Kasumi-1 (cell line): ENCODE results near the gene OR1F1.
"Not testable (repeated sequence)": the region's sequence is repeated elsewhere in the genome, so short reads cannot be mapped to it uniquely, and the experiment has no call there.

ENCODE experiments used
- DNase-seq, 2 experiments: peaks; one replicate each; lab custom pipeline; 2025; lab: John Stamatoyannopoulos, UW

Gene OR1F1

DNA sequence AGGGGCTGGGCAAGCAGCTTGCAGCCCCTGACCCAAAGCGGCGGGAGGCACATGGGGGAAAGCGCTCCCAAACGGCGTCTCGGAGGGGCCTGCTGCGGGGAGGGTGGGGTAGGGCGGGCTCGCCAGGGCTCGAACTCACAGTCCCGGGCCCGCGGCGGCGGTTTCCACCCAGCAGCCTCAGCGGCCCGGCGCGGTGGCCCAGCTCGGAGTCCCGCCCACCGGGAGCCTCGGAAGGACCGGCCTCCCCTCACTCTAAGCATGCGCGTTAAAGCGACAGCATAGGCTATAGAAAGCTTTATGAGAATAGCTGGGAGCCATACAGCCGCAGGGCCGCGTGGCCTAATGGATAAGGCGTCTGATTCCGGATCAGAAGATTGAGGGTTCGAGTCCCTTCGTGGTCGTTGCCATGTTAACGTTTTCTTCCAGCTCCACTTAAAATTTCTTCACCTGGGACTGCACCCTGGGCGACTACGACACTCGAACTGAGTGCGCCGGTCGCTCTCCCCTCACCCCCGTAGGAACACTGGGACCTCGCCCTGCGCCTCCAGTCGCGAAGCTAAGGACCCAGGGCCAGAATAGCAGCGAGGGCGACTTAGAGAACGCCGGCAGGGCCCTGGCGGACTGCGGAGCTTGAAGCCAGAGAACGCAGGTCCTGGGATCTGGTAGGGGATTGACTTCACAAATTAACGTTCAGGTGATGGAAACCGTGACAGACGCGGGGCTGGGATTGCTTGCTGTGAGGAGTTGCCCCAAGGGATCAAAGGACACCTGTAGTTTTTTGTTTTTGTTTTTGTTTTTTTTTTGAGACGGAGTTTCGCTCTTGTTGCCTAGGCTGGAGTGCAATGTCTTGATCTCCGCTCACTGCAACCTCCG, 37.4 kb upstream of the OR1F1 start:
- DNase-seq, result peak; percentile 65 to 74

DNA sequence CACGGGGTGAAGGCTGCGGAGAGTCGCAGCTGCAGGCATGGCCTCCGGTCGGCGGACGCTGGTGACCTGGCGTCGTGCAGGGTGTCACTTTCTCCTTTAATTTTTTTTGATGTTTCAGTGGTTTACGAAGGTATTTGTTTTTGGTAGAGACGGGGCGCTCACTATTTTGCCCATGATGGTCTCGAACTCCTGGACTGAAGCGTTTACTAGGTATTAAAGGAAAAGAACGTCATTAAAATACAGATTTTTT, 36.1 kb upstream of the OR1F1 start:
- peak; percentile 28 to 35 for DNase-seq

DNA sequence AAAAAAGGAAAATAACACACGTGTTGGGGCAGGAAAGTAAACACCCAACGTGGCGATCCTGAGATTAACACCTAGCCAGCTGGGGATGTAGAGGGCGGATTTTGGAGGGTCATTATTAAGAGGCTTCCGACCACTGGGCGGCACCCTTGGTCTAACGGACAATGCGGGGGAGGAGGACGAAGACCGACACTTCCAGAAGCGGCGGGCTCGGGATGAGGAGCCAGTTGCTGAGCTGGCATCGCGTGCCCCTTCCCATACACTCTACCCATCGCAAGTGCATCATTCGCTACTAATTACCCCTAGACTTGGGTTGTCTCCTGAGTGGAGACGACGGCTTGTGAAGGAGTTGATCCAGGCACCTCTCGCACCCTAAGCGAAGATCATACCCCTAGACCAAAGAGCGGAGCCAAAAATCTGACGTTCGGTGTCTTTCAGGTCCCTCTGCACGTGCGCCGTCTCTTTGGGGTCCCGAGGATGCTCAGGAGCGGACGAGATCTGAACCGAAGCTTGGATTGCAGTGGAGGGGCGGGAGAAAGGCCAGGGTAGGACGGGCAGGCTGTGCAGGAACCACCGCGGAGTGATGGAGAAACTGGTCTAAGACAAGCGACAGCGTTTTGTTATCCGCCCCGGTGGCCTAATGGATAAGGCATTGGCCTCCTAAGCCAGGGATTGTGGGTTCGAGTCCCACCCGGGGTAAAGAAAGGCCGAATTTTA, 35.6 kb upstream of the OR1F1 start:
- peak; percentile 51 to 57 for DNase-seq

DNA sequence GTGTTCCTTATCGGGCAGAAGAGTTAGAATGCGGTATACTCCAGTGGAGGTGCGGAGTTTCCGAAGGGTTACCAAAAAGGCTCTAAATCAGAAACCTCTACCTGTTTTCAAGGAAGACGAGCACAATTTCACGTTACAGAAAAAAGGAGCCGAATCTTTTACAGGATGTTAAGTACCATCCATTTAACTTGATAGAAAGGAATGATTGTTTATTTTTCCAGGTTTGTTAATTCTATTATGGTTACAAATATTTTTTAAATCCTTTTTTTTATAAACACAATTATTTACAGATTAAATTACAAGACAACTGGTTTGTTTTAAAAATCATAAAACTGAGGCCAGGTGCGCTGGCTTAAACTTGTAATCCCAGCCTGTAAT, 35.0 kb upstream of the OR1F1 start:
- DNase-seq, result no peak

DNA sequence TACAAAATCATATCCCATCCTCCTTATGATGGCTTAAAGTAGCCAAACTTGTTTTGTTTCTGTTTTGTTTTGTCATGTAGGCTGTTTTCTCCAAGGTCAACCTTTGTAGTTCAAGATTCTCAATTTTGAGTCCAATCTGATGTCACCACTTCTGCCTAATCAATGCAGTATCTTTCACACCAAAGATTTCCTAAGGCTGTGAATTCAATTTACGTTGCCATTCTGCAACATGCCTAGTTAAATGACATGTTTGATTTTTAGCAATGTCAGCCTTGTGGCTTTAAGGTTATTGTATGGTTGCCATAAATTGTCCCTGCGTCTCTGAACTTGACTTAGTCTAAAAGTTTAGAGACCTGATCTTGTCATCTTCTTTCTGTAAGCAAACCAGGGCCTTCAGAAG, 32.8 kb upstream of the OR1F1 start:
- DNase-seq, result no peak

DNA sequence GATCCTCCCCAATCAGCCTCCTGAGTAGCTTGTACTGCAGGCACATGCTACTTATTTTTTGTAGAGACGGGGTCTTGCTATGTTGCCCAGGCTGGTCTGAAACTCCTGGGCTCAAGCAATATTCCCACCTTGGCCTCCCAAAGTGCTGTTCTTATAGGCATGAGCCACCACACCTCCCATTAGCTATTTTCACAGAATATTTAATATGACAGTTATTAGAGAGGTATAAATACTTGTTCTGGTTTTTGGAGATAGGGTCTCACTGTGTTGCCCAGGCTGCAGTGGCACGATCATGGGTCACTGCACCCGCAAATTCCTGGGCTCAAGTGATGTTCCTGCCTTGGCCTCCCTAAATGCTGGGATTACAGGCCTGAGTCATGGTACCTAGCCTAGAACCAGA, 32.0 kb upstream of the OR1F1 start:
- no peak for DNase-seq

DNA sequence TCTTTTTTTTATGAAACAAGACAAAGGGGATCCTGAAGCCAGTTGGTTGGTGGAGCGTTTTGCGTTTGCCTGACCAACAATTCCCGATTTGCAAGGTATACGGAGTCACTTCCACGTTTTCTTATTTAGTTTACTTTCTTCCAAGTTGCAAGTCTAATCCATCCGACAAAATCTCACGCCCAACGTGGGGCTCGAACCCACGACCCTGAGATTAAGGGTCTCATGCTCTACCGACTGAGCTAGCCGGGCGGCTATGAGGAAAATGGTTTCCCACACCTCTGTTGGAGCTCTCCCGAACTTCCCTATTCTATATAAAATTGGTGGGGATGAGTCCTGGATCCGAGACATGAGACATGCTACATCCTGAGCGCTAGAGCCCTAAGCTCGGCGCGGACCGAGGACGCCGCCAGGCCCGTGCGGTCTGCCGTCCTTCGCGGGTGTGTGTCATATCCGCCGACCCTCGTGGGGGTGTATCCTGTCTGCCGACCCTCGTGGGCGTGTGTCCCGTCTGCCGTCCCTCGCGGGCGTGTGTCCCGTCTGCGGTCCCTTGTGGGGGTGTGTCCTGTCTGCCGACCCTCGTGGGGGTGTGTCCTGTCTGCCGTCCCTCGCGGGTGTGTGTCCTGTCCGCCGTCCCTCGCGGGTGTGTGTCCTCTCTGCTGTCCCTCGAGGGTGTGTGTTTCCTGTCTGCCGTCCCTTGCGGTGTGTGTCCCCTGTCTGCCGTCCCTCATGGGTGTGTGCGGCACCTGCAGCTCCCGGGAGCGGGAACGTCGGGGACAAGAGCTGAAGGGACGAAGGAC, 30.6 kb upstream of the OR1F1 start:
- peak; percentile 49 to 52 for DNase-seq

DNA sequence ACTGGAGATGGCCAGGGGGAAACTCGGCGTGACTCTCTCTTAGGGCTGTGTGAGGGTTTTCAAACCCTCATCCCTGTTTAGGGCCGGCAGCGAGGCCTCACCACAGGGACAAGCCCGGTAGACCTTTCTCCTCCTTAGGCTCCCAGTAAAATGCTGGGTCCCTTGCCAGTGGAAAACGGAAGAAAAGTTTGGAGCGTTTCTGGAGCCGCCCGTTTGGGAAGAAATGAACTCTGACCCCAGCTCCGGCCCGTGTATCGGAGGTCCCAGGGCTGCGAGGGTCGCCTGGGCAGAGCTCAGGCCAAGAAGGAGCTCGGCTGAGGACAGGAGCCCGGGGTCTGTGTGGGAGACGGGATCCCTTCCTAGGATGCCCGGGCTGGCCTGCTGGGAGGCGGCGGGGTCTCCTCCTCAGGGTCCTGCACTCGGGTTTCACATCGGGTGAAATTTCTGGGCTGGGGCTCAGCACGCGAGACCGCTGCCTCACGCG, 29.9 kb upstream of the OR1F1 start:
- DNase-seq, result no peak

DNA sequence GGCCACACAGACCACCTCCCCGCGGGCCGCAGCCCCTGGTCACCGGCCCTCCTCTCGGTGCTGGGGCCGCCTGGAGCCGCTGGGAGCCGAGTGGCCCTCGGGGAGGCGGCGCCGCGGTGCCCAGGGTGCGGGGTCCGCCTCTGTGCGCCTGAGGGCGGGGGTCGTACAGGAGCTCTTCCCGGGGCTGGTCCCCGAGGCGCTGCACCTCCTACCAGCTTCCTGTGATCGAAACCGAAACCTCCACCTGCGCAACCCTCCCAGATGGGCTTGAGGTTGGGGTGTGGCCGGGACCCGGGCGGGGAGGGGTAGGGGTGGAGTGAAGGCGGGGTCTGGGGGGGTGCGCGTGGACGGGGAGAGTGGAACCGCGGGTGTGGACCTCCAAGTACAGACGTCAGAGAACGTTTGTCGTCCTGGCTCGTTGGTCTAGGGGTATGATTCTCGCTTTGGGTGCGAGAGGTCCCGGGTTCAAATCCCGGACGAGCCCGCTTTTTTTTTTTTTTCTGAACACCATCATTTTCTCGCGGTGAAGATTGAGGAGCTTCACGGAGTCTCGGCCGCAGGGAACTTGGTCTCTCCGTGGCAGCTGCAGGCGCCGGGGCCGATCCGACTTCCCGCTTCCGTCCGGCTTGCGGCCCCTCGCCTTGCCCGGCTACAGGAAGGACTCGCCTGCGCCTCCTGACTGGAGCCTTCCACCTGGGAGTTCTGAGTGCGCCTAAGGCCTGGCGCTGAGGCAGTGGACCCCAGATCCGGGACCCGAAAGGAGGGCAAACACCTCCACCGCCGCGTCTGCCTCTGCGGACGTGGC, 29.3 kb upstream of the OR1F1 start:
- peak; percentile 37 to 55 for DNase-seq

DNA sequence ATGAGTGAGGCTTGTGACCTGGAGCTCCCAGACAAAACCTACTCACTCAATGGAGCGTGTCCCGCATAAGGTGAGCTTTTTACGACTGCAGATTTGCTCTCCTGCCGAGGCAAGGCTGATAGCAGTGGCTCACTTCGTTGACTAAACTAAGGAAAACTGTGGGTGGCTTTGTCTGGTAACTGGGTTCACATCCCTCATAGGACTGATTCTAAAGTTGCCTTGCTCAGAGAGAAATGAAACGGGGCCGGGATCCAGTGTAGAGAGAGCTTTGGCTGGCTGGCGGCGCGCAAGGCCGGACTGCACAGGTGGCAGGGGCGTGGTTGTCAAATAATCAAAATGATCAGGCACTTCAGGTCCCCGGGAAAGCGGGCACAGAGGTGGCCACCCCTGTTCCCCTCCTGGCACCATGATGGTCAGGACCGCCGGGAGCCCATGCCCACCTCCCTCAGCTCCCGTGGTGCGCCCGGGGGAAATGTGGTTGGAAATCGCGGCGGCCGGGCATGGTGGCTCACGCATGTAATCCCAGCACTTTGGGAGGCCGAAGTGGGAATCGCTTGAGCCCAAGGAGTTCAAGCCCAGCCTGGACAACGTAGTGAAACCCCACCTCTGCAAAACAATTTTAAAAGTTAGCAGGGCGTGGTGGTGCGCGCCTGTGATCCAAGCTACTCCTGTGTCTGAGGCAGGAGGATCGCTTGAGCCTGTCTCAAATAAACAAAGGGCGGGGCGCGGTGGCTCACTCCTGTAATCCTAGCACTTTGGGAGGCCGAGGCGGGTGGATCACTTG, 26.6 kb upstream of the OR1F1 start:
- DNase-seq, result no peak

DNA sequence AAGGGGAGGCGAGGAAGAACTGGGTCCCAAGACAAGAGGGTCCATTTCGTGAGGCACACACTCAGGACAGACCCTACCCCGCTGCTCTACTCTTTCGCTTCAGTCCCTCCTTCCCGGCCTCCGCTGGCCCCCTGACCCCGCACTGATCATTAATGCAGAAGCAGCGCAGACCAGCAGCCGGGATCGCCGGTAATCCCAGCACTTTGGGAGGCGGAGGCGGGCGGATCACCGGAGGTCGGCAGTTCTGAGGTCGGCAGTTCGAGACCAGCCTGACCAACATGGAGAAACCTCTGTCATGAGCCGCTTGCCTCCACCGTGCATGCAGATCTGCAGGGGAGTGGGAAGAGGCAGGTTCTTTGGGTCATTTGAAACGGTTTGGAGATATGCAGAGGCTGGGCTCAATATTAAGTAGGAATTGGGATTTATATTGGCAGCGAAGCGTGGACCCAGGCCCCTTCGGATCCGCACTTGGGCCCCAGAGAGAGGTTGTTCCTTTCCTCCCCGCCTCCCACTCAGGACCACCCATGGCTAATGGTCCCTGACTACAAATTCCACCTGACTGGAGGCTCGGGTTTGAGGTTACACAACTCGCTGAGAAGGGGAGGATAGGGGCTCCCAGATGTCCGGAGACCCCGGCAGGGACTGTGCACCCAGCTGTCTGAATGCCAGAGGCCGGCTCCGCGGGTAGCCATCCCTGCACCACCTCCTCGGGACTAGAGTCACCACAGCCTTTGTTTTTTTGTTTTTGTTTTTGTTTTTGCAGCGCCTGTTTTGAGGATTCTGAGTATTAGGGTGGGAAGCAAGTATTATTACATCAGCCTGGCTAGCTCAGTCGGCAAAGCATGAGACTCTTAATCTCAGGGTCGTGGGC, 23.6 kb upstream of the OR1F1 start:
- DNase-seq, result no peak

DNA sequence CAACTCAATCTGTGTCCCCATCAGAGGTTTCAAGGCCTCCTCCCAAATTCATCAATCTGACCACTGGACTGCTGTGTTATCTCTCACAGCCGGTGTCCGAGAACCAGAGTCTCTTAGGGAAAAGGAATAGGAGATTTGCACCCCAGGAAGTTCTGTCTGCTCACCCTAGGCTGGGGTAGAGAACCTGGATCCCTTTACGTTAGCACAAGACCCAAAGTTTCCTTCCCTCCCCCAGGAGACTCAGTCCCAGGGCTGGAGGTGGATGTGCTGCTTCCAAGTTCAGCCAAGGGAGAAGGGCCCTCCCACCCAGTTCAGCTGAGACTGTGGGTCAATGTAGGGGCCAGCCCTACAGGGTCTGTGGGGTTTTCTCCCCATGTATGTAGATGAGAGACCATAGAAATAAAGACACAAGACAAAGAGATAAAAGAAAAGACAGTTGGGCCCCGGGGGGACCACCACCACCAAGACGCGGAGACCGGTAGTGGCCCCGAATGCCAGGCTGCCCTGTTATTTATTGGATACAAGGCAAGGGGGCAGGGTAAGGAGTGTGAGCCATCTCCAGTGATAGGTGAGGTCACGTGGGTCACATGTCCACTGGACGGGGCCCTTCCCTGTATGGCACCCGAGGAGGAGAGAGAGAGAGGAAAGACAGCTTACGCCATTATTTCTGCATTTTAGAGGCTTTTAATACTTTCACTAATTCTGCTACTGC, 22.7 kb upstream of the OR1F1 start:
- no peak for DNase-seq

DNA sequence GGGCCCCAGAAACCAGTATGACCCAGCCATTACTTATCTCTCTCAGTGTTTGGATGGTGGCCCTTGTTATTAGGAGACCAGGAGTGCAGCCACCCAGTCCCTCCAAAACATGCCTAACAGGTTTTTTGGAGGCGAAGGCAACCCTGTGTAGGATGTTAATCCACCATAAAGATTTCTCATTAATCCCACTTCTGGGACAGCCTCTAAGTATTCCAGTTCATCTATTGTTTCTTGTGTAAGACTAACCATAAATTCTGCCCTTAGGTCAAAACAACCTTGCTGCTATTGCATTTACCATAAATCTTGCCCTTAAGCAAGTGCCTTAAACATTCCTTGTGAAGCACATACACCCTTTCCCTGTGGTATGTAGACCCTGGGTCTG, 21.5 kb upstream of the OR1F1 start:
- DNase-seq, result no peak

DNA sequence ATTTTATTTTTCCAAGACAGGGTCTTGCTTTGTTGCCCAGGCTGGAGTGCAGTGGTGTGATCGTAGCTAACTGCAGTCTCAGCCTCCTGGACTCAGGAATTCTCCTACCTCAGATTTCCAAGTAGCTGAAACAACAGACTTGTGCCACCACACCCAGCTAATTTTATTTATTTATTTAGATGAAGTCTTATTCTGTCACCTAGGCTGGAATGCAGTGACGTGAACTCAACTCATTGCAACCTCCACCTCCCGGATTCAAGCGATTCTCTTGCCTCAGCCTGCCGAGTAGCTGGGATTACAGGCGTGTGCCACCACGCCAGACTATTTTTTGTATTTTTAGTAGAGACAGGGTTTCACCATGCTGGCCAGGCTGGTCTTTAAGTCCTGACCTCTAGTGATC, 19.3 kb upstream of the OR1F1 start:
- not testable (repeated sequence) for DNase-seq

DNA sequence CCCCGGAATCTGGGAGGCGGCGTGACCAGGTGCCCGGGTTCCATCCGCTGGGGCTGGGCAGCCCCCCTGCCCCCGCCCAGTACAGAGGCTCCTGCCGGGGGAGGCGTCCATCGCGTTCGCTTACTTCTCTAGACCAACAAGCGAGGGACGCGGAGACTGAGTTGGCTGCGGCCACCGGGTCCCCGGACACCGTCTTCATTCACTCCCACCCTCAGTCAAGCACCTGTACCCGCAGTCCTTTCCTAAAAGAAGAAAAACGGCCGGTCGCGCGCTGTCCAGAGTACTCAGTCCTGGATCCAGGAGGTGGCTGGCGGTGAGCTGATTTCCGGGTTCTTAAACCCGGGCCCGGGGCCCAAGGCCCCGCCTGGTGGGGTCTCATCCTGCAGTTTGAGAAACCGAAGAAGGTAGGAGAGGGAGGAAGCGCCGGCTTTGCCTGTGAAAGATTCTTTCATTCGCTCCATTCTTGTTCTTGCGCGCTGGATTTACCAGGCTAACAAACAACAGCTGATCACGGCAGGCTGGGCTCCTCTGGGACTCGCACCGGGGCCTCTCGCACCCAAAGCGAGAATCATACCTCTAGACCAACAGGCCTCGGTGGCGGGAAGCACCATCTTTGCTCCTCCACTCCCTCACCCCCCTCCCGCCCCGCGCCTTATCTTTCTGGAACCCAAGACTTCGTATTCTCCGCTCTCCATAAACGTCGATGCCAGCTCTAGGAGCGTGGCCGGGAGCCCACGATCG, 17.4 kb upstream of the OR1F1 start:
- no peak for DNase-seq

DNA sequence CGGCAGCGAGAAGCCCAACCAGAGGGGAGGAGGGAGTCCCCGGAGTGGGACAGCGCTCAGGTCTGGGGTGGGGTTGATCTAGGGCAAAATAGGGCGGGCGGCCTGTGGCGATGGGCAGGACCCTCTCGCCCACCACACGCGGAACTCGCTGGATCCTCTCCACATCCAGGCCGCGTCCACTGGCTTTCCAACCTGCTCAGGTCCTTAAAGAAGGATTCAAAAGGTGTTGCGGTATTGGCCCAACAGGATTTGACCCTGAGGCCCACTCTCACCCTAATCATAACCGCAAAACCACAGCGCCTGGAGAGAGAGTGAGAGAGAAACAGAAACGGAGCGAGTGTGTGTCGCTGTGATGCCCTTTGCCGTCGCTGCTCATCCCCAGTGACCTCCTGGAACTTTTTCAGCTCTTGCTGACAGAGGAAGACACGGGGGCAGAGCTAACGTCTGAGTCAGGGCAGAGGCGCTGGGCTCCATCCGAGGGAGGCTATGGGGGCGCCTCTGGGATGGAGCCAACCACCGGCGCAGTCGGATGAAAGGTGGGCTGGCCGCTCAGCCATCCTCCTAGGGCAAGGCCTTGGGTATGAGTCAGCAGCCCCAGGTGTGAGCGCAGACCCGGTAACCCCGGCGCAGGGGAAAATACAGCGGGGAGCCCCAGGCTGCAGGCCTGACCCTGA, 16.7 kb upstream of the OR1F1 start:
- DNase-seq, result no peak

DNA sequence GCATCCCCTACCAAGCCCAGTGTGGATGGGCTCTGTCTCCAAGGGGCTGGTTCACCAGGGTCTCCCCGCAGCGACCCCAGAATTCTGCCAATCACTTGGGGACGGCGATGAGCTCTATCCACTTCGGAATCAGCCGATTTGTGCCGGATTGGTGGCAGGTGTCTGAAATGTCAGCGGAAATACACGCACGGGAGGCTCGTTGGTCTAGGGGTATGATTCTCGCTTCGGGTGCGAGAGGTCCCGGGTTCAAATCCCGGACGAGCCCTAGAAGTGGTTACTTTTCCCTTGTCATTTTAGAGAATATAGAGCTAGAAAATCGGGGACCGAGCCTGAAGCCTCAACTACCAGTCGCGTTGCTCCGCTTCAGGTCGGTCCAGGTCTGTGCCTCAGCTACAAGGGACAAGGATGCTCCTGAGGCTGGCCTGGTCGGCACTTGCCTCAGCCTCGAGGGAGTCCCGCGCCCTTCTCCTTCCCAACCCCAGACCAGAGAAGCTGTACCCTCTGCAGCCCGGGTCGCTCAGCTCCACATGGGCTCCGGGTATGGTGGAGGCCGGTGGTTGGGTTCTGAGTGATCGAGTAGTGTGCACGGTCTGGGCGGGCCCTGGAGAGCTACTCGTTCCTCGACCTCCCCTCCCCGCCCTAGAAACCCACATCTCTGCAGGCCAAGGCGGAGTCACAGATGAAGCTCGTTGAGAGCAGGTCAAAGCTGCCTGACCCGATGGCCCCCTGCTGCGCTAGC, 16.0 kb upstream of the OR1F1 start:
- no peak for DNase-seq
